GM21723 (cell line): ENCODE results near the gene HBEGF.

ENCODE experiments used
- ATAC-seq: cut with Tn5 transposase; IDR thresholded peaks from one replicate; pipeline ENCODE4 v1.9.1; 2021; ENCODE audit warnings: mild to moderate bottlenecking, moderate library complexity; ENCODE audit not compliant: unreplicated experiment

HBEGF gene

GRCh38 chr5:140309706-140310249 lies 36.6 kb downstream of the HBEGF start:
- ATAC-seq, result no peak

GRCh38 chr5:140305471-140305870 lies 40.9 kb downstream of the HBEGF start:
- no peak for ATAC-seq

- no peak for ATAC-seq
Observed at GRCh38 chr5:140303966-140304365, 42.4 kb downstream of the HBEGF start.

- peak; percentile 97 for ATAC-seq
Observed at GRCh38 chr5:140302786-140303639, 43.4 kb downstream of the HBEGF start, which contains the start of gene PFDN1. Gene PFDN1, minus strand, starts transcription at chr5:140303101. Its CDS starts 28 bp downstream, at chr5:140303073.

GRCh38 chr5:140301136-140301535 lies 45.3 kb downstream of the HBEGF start:
- ATAC-seq, result no peak

- ATAC-seq, result no peak
Observed at GRCh38 chr5:140299056-140299455, 47.3 kb downstream of the HBEGF start.

GRCh38 chr5:140298183-140298601 lies 48.2 kb downstream of the HBEGF start:
- no peak for ATAC-seq

GRCh38 chr5:140297283-140297682 lies 49.1 kb downstream of the HBEGF start:
- no peak for ATAC-seq

GRCh38 chr5:140296289-140296688 lies 50.1 kb downstream of the HBEGF start:
- no peak for ATAC-seq

GRCh38 chr5:140295414-140295813 lies 51.0 kb downstream of the HBEGF start:
- ATAC-seq, result no peak

GRCh38 chr5:140294753-140295152 lies 51.6 kb downstream of the HBEGF start:
- no peak for ATAC-seq

- no peak for ATAC-seq
Observed at GRCh38 chr5:140293849-140294100, 52.6 kb downstream of the HBEGF start.

GRCh38 chr5:140293091-140293848 lies 53.1 kb downstream of the HBEGF start:
- ATAC-seq, result no peak

GRCh38 chr5:140292212-140293036 lies 54.0 kb downstream of the HBEGF start:
- no peak for ATAC-seq

- ATAC-seq, result no peak
Observed at GRCh38 chr5:140287801-140288521, 58.4 kb downstream of the HBEGF start.

- ATAC-seq, result no peak
Observed at GRCh38 chr5:140286424-140286823, 60.0 kb downstream of the HBEGF start.

- no peak for ATAC-seq
Observed at GRCh38 chr5:140284013-140284412, 62.4 kb downstream of the HBEGF start.
